GM12891 (cell line): ENCODE measurements around the gene SKI.

Experiments used
- POLR2A ChIP-seq: IDR thresholded peaks from 2 replicates; pipeline ENCODE4 v1.6.1; 2011; ENCODE audit warnings: low read depth, low read length, control low read depth
- POLR2AphosphoS5 ChIP-seq: IDR thresholded peaks from 2 replicates; pipeline ENCODE4 v1.6.1; 2011; ENCODE audit warnings: low read depth, low read length, control low read depth
- TAF1 ChIP-seq: IDR thresholded peaks from 2 replicates; pipeline ENCODE4 v1.6.1; 2011; ENCODE audit warnings: low read depth, low read length, control low read depth

DNA sequence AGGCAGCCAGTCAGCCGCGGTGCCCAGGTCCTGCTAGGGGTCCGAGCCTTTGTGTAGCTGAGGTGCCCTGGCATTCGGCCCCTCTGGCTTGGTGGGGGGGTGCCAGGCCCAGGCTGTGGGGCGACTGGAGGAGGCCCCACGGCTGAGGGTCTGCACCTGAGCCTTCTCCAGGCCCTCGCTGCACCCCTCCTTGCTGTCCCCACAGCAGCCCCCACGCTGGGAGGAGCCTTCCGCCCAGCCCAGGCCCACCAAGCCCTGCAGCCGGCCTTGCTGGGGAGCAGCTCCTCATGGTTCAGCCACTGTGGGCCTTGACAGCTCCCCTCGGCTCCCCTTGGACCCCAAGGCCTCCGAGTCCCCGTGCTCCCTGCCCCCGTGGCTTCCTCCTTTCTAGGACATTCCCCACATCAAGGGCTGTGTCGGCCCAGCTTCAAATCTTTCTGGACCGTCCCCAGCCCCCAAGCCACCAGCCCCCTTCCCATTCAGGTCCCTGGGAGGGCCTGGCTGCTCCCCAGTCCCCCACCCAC lies 95.4 kb downstream of the SKI start:
- TF ChIP-seq POLR2AphosphoS5 (no peak), POLR2A (no peak), TAF1 (no peak)
